OCI-LY3 (cell line): Measurements from ENCODE around the gene AKAP6.

Source experiments
- EZH2phosphoT487 ChIP-seq: fragments of 200-600 bp; shearing (Covaris generic); IDR thresholded peaks from 2 replicates; pipeline ENCODE4 v1.6.1; 2018; ENCODE audit warnings: antibody characterized with exemption, mixed run types, low read depth
- TF ChIP-seq, protein P1 (sequence below): fragments of 200-600, 300-600 bp; sonication (generic); IDR thresholded peaks from 2 replicates; pipeline ENCODE4 v1.5.1; 2014; ENCODE audit warnings: antibody characterized with exemption, low read length, low read depth

DNA sequence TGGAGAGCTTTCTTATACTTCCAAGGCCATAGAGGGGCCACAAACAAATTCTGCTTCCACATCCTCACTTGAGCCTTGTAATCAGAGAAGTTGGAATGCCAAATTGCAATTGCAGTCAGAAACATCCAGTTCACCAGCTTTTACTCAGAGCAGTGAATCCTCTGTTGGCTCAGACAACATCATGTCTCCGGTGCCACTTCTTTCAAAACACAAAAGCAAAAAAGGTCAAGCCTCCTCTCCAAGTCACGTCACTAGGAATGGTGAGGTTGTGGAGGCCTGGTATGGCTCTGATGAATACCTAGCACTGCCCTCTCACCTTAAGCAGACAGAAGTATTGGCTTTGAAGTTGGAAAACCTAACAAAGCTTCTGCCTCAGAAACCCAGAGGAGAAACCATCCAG, 217.1 kb downstream of the AKAP6 start:
- TF ChIP-seq, protein P1, sequence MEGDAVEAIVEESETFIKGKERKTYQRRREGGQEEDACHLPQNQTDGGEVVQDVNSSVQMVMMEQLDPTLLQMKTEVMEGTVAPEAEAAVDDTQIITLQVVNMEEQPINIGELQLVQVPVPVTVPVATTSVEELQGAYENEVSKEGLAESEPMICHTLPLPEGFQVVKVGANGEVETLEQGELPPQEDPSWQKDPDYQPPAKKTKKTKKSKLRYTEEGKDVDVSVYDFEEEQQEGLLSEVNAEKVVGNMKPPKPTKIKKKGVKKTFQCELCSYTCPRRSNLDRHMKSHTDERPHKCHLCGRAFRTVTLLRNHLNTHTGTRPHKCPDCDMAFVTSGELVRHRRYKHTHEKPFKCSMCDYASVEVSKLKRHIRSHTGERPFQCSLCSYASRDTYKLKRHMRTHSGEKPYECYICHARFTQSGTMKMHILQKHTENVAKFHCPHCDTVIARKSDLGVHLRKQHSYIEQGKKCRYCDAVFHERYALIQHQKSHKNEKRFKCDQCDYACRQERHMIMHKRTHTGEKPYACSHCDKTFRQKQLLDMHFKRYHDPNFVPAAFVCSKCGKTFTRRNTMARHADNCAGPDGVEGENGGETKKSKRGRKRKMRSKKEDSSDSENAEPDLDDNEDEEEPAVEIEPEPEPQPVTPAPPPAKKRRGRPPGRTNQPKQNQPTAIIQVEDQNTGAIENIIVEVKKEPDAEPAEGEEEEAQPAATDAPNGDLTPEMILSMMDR: no peak
- TF ChIP-seq EZH2phosphoT487: no peak
